C4-2B (cell line): Measurements from ENCODE around the gene NOX1.

Experiments
- CTCF ChIP-seq: fragments of 450-650 bp; conservative IDR thresholded peaks from 2 replicates; pipeline ENCODE4 v1.5.1; 2017; ENCODE audit warnings: mild to moderate bottlenecking
- ZFX ChIP-seq: fragments of 450-650 bp; IDR thresholded peaks from 2 replicates; pipeline ENCODE4 v1.6.1; 2017

- no peak for TF ChIP-seq CTCF
- TF ChIP-seq ZFX, result no peak
Measured at GRCh38 chrX:100913111-100913510, 39.0 kb upstream of the NOX1 start.
